PFSK-1 (cell line): Measurements from ENCODE around the gene SAMM50.

ENCODE experiments used
- FOXP2 ChIP-seq: optimal IDR thresholded peaks from 2 replicates; pipeline ENCODE3; 2011; ENCODE audit warnings: borderline replicate concordance, control low read depth, inconsistent platforms; ENCODE audit not compliant: insufficient read depth; ENCODE audit errors: extremely low read length, extremely low read depth
- POLR2AphosphoS5 ChIP-seq: IDR thresholded peaks from 2 replicates; pipeline ENCODE4 v1.6.1; 2012; ENCODE audit warnings: low read depth, mild to moderate bottlenecking, control low read depth, low read length, moderate library complexity
- REST ChIP-seq, 2 experiments: IDR thresholded peaks; 2 replicates each; pipeline versions ENCODE4 v1.6.1 to v1.8.0; 2011 to 2012; ENCODE audit warnings: low read depth in 2 of 2, low read length in 2 of 2, control low read depth in 1 of 2, inconsistent platforms in 1 of 2, mild to moderate bottlenecking in 1 of 2, moderate library complexity in 1 of 2; ENCODE audit not compliant: insufficient read depth in 1 of 2
- SIN3A ChIP-seq: IDR thresholded peaks from 2 replicates; pipeline ENCODE4 v1.6.1; 2012; ENCODE audit warnings: mild to moderate bottlenecking, low read length, moderate library complexity, borderline replicate concordance; ENCODE audit not compliant: insufficient read depth
- TAF1 ChIP-seq: IDR thresholded peaks from 2 replicates; pipeline ENCODE4 v1.6.1; 2012; ENCODE audit warnings: low read length, control low read depth, borderline replicate concordance; ENCODE audit not compliant: insufficient read depth

Gene SAMM50

GRCh38 chr22:44030702-44031082 lies 75.5 kb downstream of the SAMM50 start:
- TF ChIP-seq TAF1 = no peak

- TF ChIP-seq FOXP2 = no peak
- no peak for TF ChIP-seq POLR2AphosphoS5
- TF ChIP-seq TAF1 = no peak
- TF ChIP-seq REST (IDR thresholded peaks at IDR 0.05; ENCODE audit: insufficient read depth in 1 of 2, low read depth in 2 of 2, low read length in 2 of 2) = no peak
- no peak for TF ChIP-seq SIN3A
Measured at GRCh38 chr22:44031158-44031952, 76.1 kb downstream of the SAMM50 start.

- no peak for TF ChIP-seq SIN3A
- no peak for TF ChIP-seq POLR2AphosphoS5
- TF ChIP-seq REST (IDR thresholded peaks at IDR 0.05; ENCODE audit: insufficient read depth in 1 of 2, low read depth in 2 of 2, low read length in 2 of 2) = no peak
- TF ChIP-seq TAF1 = no peak
- TF ChIP-seq FOXP2 = no peak
Measured at GRCh38 chr22:44032126-44032730, 77.0 kb downstream of the SAMM50 start.

- no peak for TF ChIP-seq FOXP2
- no peak for TF ChIP-seq REST (IDR thresholded peaks at IDR 0.05; ENCODE audit: insufficient read depth in 1 of 2, low read depth in 2 of 2, low read length in 2 of 2)
- no peak for TF ChIP-seq SIN3A
- TF ChIP-seq TAF1 = no peak
- no peak for TF ChIP-seq POLR2AphosphoS5
Measured at GRCh38 chr22:44033287-44033686, 78.0 kb downstream of the SAMM50 start.

GRCh38 chr22:44033694-44034093 lies 78.5 kb downstream of the SAMM50 start:
- TF ChIP-seq FOXP2 (no peak), REST (IDR thresholded peaks at IDR 0.05; ENCODE audit: insufficient read depth in 1 of 2, low read depth in 2 of 2, low read length in 2 of 2) (no peak), SIN3A (no peak), POLR2AphosphoS5 (no peak)
